GM23338 (cell line): Measurements from ENCODE around the gene COL4A1. TPM values are rescaled to one million over a fixed set of nuclear protein-coding genes. Genes with fewer than 3 reads are reported as not detected.

ENCODE experiments used
- ATAC-seq: fragments of 200-7000 bp; cut with Tn5 transposase; 3 replicates; pipeline ENCODE4 v1.9.1; 2020
- DNase-seq: peaks from one replicate; pipeline ENCODE4 v3.0.0-alpha.2; 2015; ENCODE audit warnings: low spot score
- H2AFZ ChIP-seq: fragments of 200-600 bp; sonication (generic); 2 replicates; pipeline ENCODE4 v1.8.0; 2016; ENCODE audit warnings: antibody characterized with exemption, mild to moderate bottlenecking, moderate library complexity
- H3F3A ChIP-seq: fragments of 200-600 bp; sonication (generic); replicated peaks from 2 replicates; pipeline ENCODE4 v1.8.0; 2017; ENCODE audit warnings: antibody characterized with exemption, mixed run types, low read depth
- H3K27ac ChIP-seq: fragments of 200-600 bp; sonication (generic); 2 replicates; pipeline ENCODE4 v1.6.1; 2016; ENCODE audit warnings: low read depth
- H3K27me3 ChIP-seq: fragments of 200-600 bp; sonication (generic); 2 replicates; pipeline ENCODE4 v1.8.0; 2016; ENCODE audit warnings: mild to moderate bottlenecking, mixed run types, moderate library complexity; ENCODE audit not compliant: insufficient read depth
- H3K36me3 ChIP-seq: fragments of 200-600 bp; sonication (generic); 2 replicates; pipeline ENCODE4 v1.8.0; 2016; ENCODE audit warnings: mild to moderate bottlenecking; ENCODE audit not compliant: insufficient read depth
- H3K4me1 ChIP-seq: fragments of 200-600 bp; sonication (generic); 2 replicates; pipeline ENCODE4 v1.8.0; 2016; ENCODE audit warnings: mild to moderate bottlenecking, moderate library complexity; ENCODE audit not compliant: insufficient read depth
- H3K4me2 ChIP-seq: fragments of 200-600 bp; sonication (generic); 2 replicates; pipeline ENCODE4 v1.7.1; 2017; ENCODE audit warnings: mixed run types
- H3K4me3 ChIP-seq: fragments of 200-600 bp; sonication (generic); 2 replicates; pipeline ENCODE4 v1.6.1; 2016; ENCODE audit warnings: mixed run types
- H3K79me2 ChIP-seq: fragments of 200-600 bp; sonication (generic); replicated peaks from 2 replicates; pipeline ENCODE4 v1.8.0; 2017; ENCODE audit warnings: mild to moderate bottlenecking; ENCODE audit not compliant: insufficient read depth
- H3K9me2 ChIP-seq: fragments of 200-600 bp; sonication (generic); 2 replicates; pipeline ENCODE4 v1.8.0; 2017; ENCODE audit not compliant: insufficient read depth
- H4K20me1 ChIP-seq: fragments of 200-600 bp; sonication (generic); replicated peaks from 2 replicates; pipeline ENCODE4 v1.8.0; 2017; ENCODE audit warnings: mild to moderate bottlenecking; ENCODE audit not compliant: insufficient read depth
- H3K27ac Mint-ChIP-seq: 2 replicates; pipeline ENCODE4 v1.8.0; 2020; ENCODE audit warnings: inconsistent platforms, mild to moderate bottlenecking, moderate library complexity, mixed read lengths
- H3K27me3 Mint-ChIP-seq: 3 replicates; pipeline ENCODE4 v1.8.0; 2022; ENCODE audit warnings: low read depth, mild to moderate bottlenecking, moderate library complexity, mixed read lengths, inconsistent platforms; ENCODE audit not compliant: insufficient read depth, poor library complexity
- H3K36me3 Mint-ChIP-seq: 3 replicates; pipeline ENCODE4 v1.8.0; 2021; ENCODE audit warnings: low read depth, mild to moderate bottlenecking, inconsistent platforms, moderate library complexity, mixed read lengths
- H3K4me1 Mint-ChIP-seq: 3 replicates; pipeline ENCODE4 v1.8.0; 2020; ENCODE audit warnings: mild to moderate bottlenecking, inconsistent platforms, mixed read lengths
- H3K4me3 Mint-ChIP-seq: 3 replicates; pipeline ENCODE4 v1.8.0; 2021; ENCODE audit warnings: moderate library complexity, mild to moderate bottlenecking, inconsistent platforms, mixed read lengths
- H3K9me3 Mint-ChIP-seq: 3 replicates; pipeline ENCODE4 v1.8.0; 2020; ENCODE audit warnings: moderate library complexity, mild to moderate bottlenecking, inconsistent platforms, mixed read lengths
- CREB1 ChIP-seq: fragments of 250-450 bp; sonication (Bioruptor Pico); IDR thresholded peaks from 2 replicates; pipeline ENCODE4 v1.5.0; 2020; ENCODE audit warnings: low read depth, mild to moderate bottlenecking, moderate library complexity
- EZH2 ChIP-seq: fragments of 200-600 bp; sonication (generic); IDR thresholded peaks from one replicate; pipeline ENCODE4 v1.8.0; 2017; ENCODE audit warnings: antibody characterized with exemption, mild to moderate bottlenecking, low read depth; ENCODE audit not compliant: unreplicated experiment
- EZH2phosphoT487 ChIP-seq: fragments of 200-600 bp; sonication (generic); IDR thresholded peaks from one replicate; pipeline ENCODE4 v1.8.1; 2018; ENCODE audit warnings: antibody characterized with exemption; ENCODE audit not compliant: unreplicated experiment
- JUNB ChIP-seq: IDR thresholded peaks from one replicate; pipeline ENCODE4 v1.6.1; 2016; ENCODE audit warnings: antibody characterized with exemption; ENCODE audit not compliant: unreplicated experiment
- NANOG ChIP-seq: IDR thresholded peaks from 2 replicates; pipeline ENCODE4 v1.6.1; 2016; ENCODE audit warnings: antibody characterized with exemption, borderline replicate concordance
- POLR2AphosphoS5 ChIP-seq: IDR thresholded peaks from 2 replicates; pipeline ENCODE4 v1.6.1; 2016; ENCODE audit warnings: antibody characterized with exemption, low read depth
- STAT1 ChIP-seq: IDR thresholded peaks from one replicate; pipeline ENCODE4 v1.6.1; 2016; ENCODE audit warnings: antibody characterized with exemption; ENCODE audit not compliant: unreplicated experiment
- ZNF114 ChIP-seq: fragments of 250-450 bp; sonication (Bioruptor Pico); IDR thresholded peaks from 2 replicates; pipeline ENCODE4 v1.5.0; 2020; ENCODE audit warnings: mild to moderate bottlenecking, moderate library complexity
- ZNF331 ChIP-seq: fragments of 250-450 bp; sonication (Bioruptor Pico); IDR thresholded peaks from 2 replicates; pipeline ENCODE4 v1.5.0; 2020; ENCODE audit warnings: low read depth, mild to moderate bottlenecking, moderate library complexity
- polyA plus RNA-seq: library from polyadenylated mRNA; unstranded; fragments of >200 nt; fragmentation: Nextera tagmentation; extraction: Ambion mirVana; gene quantifications from 2 replicates; pipeline ENCODE4 v1.2.1, GENCODE V29; 2016
- total RNA-seq: library from RNA; depleted of rRNA; stranded (reverse); fragments of >200 nt; shearing (Covaris generic); gene quantifications from 2 replicates; pipeline ENCODE4 v1.2.3, GENCODE V29; 2014
- TF ChIP-seq, protein P1 (sequence below): IDR thresholded peaks from one replicate; pipeline ENCODE4 v1.6.1; 2018; ENCODE audit warnings: antibody characterized with exemption; ENCODE audit not compliant: unreplicated experiment
- TF ChIP-seq, protein P2 (sequence below), 2 experiments: fragments of 200-600 bp in 1 of 2; sonication (generic) in 1 of 2; conservative IDR thresholded peaks; 2 replicates each; pipeline versions ENCODE4 v1.5.1 to v1.6.1; 2016 to 2017; ENCODE audit warnings: antibody characterized with exemption in 2 of 2, low read depth in 2 of 2, mild to moderate bottlenecking in 2 of 2, moderate library complexity in 1 of 2
- TF ChIP-seq, protein P3 (sequence below): fragments of 250-450 bp; sonication (Bioruptor Pico); IDR thresholded peaks from 2 replicates; pipeline ENCODE4 v1.5.0; 2020; ENCODE audit warnings: mild to moderate bottlenecking, moderate library complexity
- TF ChIP-seq, protein P4 (sequence below): IDR thresholded peaks from 2 replicates; pipeline ENCODE4 v1.6.1; 2016; ENCODE audit warnings: antibody characterized with exemption

The COL4A1 gene
- total and polyA plus RNA-seq, 2 experiments from 2014 or later: 39.1 to 110 TPM

DNA sequence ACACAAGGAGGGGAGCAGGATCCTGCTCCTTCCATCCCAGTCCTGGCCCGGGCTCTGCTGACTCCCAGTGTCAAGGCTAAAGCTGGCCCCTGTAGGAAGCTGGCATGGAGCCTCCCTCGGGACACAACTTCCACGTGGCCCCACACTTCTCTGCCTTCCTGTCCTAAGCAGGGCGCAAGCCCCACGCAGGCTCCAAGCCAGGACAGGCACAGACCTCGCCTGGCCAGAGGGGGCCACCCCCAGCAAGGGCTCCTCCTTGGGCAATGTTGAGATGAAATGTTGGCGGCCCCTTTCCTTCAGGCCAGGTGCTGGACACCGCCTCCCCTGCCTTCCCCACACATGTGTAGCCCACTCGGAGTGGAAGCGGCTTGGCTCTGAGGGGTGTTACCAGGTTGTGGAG, 66.6 kb downstream of the COL4A1 start:
- no peaks in the 10 kb centered on the region for H3K9me2 ChIP-seq
- H3K27me3 ChIP-seq: no peaks in the 10 kb centered on the region
- peaks cover 8% of the 10 kb centered on the region; the same call in 1 of the 2 replicates for H3K4me1 ChIP-seq
- peak; percentile 54 for ATAC-seq
- H4K20me1 ChIP-seq: no peaks in the 10 kb centered on the region; the same call in 1 of the 2 replicates
- no peak overlapping the region for H3K4me2 ChIP-seq
- no peaks in the 10 kb centered on the region for H3K36me3 Mint-ChIP-seq
- peaks cover 18% of the 10 kb centered on the region for H3K4me1 Mint-ChIP-seq
- H2AFZ ChIP-seq: no peak overlapping the region
- H3K4me3 Mint-ChIP-seq: no peak overlapping the region
- no peaks in the 10 kb centered on the region; the same call in 1 of the 2 replicates for H3K79me2 ChIP-seq
- no peak overlapping the region for H3K27ac Mint-ChIP-seq
- H3K36me3 ChIP-seq: no peaks in the 10 kb centered on the region
- no peak overlapping the region for H3K4me3 ChIP-seq
- H3K27ac ChIP-seq: no peak overlapping the region
- H3F3A ChIP-seq: no peaks in the 10 kb centered on the region
- no peaks in the 10 kb centered on the region for H3K27me3 Mint-ChIP-seq
- TF ChIP-seq CREB1 (CRISPR knock-in tag) (no peak), STAT1 (no peak), EZH2phosphoT487 (no peak), EZH2 (no peak), JUNB (no peak), NANOG (no peak), POLR2AphosphoS5 (no peak), ZNF331 (CRISPR knock-in tag) (no peak), ZNF114 (no peak)
- TF ChIP-seq, protein P1, sequence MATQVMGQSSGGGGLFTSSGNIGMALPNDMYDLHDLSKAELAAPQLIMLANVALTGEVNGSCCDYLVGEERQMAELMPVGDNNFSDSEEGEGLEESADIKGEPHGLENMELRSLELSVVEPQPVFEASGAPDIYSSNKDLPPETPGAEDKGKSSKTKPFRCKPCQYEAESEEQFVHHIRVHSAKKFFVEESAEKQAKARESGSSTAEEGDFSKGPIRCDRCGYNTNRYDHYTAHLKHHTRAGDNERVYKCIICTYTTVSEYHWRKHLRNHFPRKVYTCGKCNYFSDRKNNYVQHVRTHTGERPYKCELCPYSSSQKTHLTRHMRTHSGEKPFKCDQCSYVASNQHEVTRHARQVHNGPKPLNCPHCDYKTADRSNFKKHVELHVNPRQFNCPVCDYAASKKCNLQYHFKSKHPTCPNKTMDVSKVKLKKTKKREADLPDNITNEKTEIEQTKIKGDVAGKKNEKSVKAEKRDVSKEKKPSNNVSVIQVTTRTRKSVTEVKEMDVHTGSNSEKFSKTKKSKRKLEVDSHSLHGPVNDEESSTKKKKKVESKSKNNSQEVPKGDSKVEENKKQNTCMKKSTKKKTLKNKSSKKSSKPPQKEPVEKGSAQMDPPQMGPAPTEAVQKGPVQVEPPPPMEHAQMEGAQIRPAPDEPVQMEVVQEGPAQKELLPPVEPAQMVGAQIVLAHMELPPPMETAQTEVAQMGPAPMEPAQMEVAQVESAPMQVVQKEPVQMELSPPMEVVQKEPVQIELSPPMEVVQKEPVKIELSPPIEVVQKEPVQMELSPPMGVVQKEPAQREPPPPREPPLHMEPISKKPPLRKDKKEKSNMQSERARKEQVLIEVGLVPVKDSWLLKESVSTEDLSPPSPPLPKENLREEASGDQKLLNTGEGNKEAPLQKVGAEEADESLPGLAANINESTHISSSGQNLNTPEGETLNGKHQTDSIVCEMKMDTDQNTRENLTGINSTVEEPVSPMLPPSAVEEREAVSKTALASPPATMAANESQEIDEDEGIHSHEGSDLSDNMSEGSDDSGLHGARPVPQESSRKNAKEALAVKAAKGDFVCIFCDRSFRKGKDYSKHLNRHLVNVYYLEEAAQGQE: no peak
- TF ChIP-seq, protein P2, sequence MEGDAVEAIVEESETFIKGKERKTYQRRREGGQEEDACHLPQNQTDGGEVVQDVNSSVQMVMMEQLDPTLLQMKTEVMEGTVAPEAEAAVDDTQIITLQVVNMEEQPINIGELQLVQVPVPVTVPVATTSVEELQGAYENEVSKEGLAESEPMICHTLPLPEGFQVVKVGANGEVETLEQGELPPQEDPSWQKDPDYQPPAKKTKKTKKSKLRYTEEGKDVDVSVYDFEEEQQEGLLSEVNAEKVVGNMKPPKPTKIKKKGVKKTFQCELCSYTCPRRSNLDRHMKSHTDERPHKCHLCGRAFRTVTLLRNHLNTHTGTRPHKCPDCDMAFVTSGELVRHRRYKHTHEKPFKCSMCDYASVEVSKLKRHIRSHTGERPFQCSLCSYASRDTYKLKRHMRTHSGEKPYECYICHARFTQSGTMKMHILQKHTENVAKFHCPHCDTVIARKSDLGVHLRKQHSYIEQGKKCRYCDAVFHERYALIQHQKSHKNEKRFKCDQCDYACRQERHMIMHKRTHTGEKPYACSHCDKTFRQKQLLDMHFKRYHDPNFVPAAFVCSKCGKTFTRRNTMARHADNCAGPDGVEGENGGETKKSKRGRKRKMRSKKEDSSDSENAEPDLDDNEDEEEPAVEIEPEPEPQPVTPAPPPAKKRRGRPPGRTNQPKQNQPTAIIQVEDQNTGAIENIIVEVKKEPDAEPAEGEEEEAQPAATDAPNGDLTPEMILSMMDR (conservative IDR thresholded peaks at IDR 0.05; ENCODE audit: low read depth in 2 of 2): no peak
- TF ChIP-seq, protein P3, sequence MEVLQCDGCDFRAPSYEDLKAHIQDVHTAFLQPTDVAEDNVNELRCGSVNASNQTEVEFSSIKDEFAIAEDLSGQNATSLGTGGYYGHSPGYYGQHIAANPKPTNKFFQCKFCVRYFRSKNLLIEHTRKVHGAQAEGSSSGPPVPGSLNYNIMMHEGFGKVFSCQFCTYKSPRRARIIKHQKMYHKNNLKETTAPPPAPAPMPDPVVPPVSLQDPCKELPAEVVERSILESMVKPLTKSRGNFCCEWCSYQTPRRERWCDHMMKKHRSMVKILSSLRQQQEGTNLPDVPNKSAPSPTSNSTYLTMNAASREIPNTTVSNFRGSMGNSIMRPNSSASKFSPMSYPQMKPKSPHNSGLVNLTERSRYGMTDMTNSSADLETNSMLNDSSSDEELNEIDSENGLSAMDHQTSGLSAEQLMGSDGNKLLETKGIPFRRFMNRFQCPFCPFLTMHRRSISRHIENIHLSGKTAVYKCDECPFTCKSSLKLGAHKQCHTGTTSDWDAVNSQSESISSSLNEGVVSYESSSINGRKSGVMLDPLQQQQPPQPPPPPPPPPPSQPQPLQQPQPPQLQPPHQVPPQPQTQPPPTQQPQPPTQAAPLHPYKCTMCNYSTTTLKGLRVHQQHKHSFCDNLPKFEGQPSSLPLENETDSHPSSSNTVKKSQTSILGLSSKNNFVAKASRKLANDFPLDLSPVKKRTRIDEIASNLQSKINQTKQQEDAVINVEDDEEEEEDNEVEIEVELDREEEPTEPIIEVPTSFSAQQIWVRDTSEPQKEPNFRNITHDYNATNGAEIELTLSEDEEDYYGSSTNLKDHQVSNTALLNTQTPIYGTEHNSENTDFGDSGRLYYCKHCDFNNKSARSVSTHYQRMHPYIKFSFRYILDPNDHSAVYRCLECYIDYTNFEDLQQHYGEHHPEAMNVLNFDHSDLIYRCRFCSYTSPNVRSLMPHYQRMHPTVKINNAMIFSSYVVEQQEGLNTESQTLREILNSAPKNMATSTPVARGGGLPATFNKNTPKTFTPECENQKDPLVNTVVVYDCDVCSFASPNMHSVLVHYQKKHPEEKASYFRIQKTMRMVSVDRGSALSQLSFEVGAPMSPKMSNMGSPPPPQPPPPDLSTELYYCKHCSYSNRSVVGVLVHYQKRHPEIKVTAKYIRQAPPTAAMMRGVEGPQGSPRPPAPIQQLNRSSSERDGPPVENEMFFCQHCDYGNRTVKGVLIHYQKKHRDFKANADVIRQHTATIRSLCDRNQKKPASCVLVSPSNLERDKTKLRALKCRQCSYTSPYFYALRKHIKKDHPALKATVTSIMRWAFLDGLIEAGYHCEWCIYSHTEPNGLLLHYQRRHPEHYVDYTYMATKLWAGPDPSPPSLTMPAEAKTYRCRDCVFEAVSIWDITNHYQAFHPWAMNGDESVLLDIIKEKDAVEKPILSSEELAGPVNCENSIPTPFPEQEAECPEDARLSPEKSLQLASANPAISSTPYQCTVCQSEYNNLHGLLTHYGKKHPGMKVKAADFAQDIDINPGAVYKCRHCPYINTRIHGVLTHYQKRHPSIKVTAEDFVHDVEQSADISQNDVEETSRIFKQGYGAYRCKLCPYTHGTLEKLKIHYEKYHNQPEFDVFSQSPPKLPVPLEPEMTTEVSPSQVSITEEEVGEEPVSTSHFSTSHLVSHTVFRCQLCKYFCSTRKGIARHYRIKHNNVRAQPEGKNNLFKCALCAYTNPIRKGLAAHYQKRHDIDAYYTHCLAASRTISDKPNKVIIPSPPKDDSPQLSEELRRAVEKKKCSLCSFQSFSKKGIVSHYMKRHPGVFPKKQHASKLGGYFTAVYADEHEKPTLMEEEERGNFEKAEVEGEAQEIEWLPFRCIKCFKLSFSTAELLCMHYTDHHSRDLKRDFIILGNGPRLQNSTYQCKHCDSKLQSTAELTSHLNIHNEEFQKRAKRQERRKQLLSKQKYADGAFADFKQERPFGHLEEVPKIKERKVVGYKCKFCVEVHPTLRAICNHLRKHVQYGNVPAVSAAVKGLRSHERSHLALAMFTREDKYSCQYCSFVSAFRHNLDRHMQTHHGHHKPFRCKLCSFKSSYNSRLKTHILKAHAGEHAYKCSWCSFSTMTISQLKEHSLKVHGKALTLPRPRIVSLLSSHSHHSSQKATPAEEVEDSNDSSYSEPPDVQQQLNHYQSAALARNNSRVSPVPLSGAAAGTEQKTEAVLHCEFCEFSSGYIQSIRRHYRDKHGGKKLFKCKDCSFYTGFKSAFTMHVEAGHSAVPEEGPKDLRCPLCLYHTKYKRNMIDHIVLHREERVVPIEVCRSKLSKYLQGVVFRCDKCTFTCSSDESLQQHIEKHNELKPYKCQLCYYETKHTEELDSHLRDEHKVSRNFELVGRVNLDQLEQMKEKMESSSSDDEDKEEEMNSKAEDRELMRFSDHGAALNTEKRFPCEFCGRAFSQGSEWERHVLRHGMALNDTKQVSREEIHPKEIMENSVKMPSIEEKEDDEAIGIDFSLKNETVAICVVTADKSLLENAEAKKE (CRISPR knock-in tag): no peak
- TF ChIP-seq, protein P4, sequence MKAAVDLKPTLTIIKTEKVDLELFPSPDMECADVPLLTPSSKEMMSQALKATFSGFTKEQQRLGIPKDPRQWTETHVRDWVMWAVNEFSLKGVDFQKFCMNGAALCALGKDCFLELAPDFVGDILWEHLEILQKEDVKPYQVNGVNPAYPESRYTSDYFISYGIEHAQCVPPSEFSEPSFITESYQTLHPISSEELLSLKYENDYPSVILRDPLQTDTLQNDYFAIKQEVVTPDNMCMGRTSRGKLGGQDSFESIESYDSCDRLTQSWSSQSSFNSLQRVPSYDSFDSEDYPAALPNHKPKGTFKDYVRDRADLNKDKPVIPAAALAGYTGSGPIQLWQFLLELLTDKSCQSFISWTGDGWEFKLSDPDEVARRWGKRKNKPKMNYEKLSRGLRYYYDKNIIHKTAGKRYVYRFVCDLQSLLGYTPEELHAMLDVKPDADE: no peak
- DNase-seq: no peak
- no peaks in the 10 kb centered on the region for H3K9me3 Mint-ChIP-seq
